ENCODE data around the gene C1QB. TPM values are rescaled to one million over a fixed set of nuclear protein-coding genes. Genes with fewer than 3 reads are reported as not detected.

C1QB gene
- total and polyA plus RNA-seq, 2 donors (not counting 1 experiment from before 2014, with no cell fraction given) = 0.16 TPM; not detected in 1

DNA sequence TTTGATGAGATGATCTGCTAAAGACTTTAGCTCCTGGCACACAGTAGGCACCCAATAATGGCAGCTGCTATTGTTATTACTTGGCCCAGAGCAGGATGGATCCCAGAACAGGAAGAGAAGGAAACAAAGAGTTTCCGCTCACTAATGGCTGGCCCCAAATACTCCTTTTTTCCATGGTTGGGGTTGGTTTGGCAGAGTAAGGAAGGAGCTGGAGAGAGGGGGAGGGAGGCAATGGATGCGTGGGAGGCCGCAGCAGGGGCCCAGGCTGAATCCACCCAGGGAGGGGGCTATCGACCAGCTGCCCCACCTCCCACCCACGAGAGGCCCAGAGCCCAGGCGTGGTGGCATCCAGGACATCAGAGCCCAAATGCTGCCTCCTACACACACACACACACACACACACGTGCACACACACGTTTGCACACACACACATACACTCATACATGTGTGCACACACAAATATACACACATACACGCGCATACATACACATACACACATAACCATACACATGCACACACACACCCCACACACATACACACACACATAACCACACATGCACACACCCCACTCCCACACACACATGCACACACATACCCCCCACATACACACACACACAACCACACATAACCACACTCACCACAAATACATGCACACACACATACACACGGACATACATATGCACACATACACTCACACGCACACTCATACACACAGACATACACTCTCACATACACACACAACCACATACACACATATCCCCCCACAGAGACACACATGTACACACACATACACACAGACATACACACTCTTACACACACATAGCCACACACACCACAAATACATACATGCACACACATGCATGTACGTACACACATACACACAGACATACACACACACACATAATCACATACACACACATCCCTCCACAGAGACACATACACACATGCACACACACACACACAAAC, 25.2 kb downstream of the C1QB start:
- H3K4me1 Mint-ChIP-seq = no peaks in the 10 kb centered on the region
- no peak overlapping the region for H3K4me3 Mint-ChIP-seq
- H3K9me3 Mint-ChIP-seq (ENCODE audit: insufficient read depth) = no peaks in the 10 kb centered on the region
- H3K4me1 ChIP-seq (ENCODE audit: control insufficient read depth in 2 of 2, insufficient read depth in 2 of 2, low read length in 2 of 2) = no peaks in the 10 kb centered on the region
- no peaks in the 10 kb centered on the region for H3K79me2 ChIP-seq (ENCODE audit: control insufficient read depth, insufficient read depth, low read length)
- intact Hi-C loops (cut with micrococcal nuclease) = no loop called here
- H3K27me3 Mint-ChIP-seq = peaks cover 19% of the 10 kb centered on the region
- ChIA-PET CTCF (no interaction called here), POLR2A (no interaction called here)
- H3K9me3 ChIP-seq (ENCODE audit: control extremely low read depth in 1 of 3, control insufficient read depth in 2 of 3, insufficient read depth in 1 of 3, low read length in 2 of 3) = no peaks in the 10 kb centered on the region
- no peak overlapping the region for H3K27ac ChIP-seq (ENCODE audit: low read length in 2 of 2)
- H4K20me1 ChIP-seq (ENCODE audit: control insufficient read depth, insufficient read depth, low read length, poor library complexity, severe bottlenecking) = no peaks in the 10 kb centered on the region
- peaks cover 0 to 18% (median 8%) of the 10 kb centered on the region in 4 experiments for H3K27me3 ChIP-seq (replicated peaks in 1 of 4; ENCODE audit: control extremely low read depth in 1 of 4, control insufficient read depth in 3 of 4, insufficient read depth in 4 of 4, low read length in 3 of 4)
- DNase-seq (no peak), ATAC-seq (ENCODE audit: low read depth) (no peak)
- H3K9ac ChIP-seq (ENCODE audit: low read length) = no peak overlapping the region
- TF ChIP-seq, protein P1, sequence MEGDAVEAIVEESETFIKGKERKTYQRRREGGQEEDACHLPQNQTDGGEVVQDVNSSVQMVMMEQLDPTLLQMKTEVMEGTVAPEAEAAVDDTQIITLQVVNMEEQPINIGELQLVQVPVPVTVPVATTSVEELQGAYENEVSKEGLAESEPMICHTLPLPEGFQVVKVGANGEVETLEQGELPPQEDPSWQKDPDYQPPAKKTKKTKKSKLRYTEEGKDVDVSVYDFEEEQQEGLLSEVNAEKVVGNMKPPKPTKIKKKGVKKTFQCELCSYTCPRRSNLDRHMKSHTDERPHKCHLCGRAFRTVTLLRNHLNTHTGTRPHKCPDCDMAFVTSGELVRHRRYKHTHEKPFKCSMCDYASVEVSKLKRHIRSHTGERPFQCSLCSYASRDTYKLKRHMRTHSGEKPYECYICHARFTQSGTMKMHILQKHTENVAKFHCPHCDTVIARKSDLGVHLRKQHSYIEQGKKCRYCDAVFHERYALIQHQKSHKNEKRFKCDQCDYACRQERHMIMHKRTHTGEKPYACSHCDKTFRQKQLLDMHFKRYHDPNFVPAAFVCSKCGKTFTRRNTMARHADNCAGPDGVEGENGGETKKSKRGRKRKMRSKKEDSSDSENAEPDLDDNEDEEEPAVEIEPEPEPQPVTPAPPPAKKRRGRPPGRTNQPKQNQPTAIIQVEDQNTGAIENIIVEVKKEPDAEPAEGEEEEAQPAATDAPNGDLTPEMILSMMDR (IDR thresholded peaks at IDR 0.05) = no peak
- TF ChIP-seq EZH2 (IDR thresholded peaks at IDR 0.05; ENCODE audit: borderline replicate concordance, insufficient read depth, low read depth, low read length, poor library complexity, severe bottlenecking) = no peak
- H3K27ac Mint-ChIP-seq = no peak overlapping the region
- H2AFZ ChIP-seq (ENCODE audit: insufficient read depth, low read depth, low read length, poor library complexity, severe bottlenecking) = no peak overlapping the region
- 89% methylated on average over 11 of the region's 13 CpGs for WGBS (ENCODE audit: insufficient coverage)
- no peaks in the 10 kb centered on the region for H3K36me3 ChIP-seq (replicated peaks in 1 of 2; ENCODE audit: control extremely low read depth in 1 of 2, control insufficient read depth in 1 of 2, extremely low read depth in 1 of 2, insufficient read depth in 2 of 2, low read length in 1 of 2)
- no peak overlapping the region for H3K4me2 ChIP-seq (replicated peaks; ENCODE audit: low read depth, low read length, poor library complexity, severe bottlenecking)
- H3K4me3 ChIP-seq (ENCODE audit: control extremely low read depth in 1 of 5, extremely low read depth in 1 of 5, insufficient read depth in 1 of 5, low read depth in 2 of 5, low read length in 4 of 5) = no peak overlapping the region

DNA sequence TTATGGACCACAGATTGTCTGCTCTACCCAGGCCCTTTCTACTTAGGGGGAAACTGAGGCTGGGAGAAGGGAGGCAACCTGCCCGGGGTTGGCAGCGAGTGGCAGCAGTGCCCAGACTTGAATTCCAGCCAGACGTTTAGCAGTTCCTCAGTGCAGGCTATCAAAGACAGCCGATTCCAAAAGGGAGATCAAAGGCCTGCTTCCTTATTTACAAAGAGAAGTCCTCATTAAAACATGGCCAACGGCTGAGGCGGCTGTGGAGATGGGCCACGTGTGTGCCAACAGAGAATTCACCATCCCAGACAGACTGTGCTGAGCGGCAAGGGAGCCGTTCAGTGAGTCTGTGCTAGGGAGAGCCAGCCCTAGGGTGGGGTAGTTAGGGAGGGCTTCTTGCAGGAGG, 27.7 kb downstream of the C1QB start:
- H3K9me3 Mint-ChIP-seq (ENCODE audit: insufficient read depth) = no peaks in the 10 kb centered on the region
- Histone ChIP-seq H3K27ac (ENCODE audit: low read length in 2 of 2) (no peak overlapping the region), H3K36me3 (replicated peaks in 1 of 2; ENCODE audit: control extremely low read depth in 1 of 2, control insufficient read depth in 1 of 2, extremely low read depth in 1 of 2, insufficient read depth in 2 of 2, low read length in 1 of 2) (no peaks in the 10 kb centered on the region), H3K4me3 (ENCODE audit: control extremely low read depth in 1 of 5, extremely low read depth in 1 of 5, insufficient read depth in 1 of 5, low read depth in 2 of 5, low read length in 4 of 5) (no peak overlapping the region), H3K79me2 (ENCODE audit: control insufficient read depth, insufficient read depth, low read length) (no peaks in the 10 kb centered on the region), H3K4me2 (replicated peaks; ENCODE audit: low read depth, low read length, poor library complexity, severe bottlenecking) (no peak overlapping the region), H3K27me3 (replicated peaks in 1 of 4; ENCODE audit: control extremely low read depth in 1 of 4, control insufficient read depth in 3 of 4, insufficient read depth in 4 of 4, low read length in 3 of 4) (no peaks in the 10 kb centered on the region), H3K9ac (ENCODE audit: low read length) (no peak overlapping the region), H3K4me1 (ENCODE audit: control insufficient read depth in 2 of 2, insufficient read depth in 2 of 2, low read length in 2 of 2) (no peaks in the 10 kb centered on the region), H3K9me3 (ENCODE audit: control extremely low read depth in 1 of 3, control insufficient read depth in 2 of 3, insufficient read depth in 1 of 3, low read length in 2 of 3) (no peaks in the 10 kb centered on the region), H4K20me1 (ENCODE audit: control insufficient read depth, insufficient read depth, low read length, poor library complexity, severe bottlenecking) (no peaks in the 10 kb centered on the region), H2AFZ (ENCODE audit: insufficient read depth, low read depth, low read length, poor library complexity, severe bottlenecking) (no peak overlapping the region)
- TF ChIP-seq, protein P1 (IDR thresholded peaks at IDR 0.05) = no peak
- TF ChIP-seq EZH2 (IDR thresholded peaks at IDR 0.05; ENCODE audit: borderline replicate concordance, insufficient read depth, low read depth, low read length, poor library complexity, severe bottlenecking) = no peak
- no peak overlapping the region for H3K4me3 Mint-ChIP-seq
- ChIA-PET POLR2A (no interaction called here), CTCF (no interaction called here)
- intact Hi-C loops (cut with micrococcal nuclease) = no loop called here
- H3K27ac Mint-ChIP-seq = no peak overlapping the region
- ATAC-seq (ENCODE audit: low read depth) = no peak
- no peak for DNase-seq
- 88% methylated on average over 6 of the region's 9 CpGs for WGBS (ENCODE audit: insufficient coverage)
- no peaks in the 10 kb centered on the region for H3K4me1 Mint-ChIP-seq
- peaks cover 18% of the 10 kb centered on the region for H3K27me3 Mint-ChIP-seq

Measured in B cell (primary cell).